Pons (tissue), 1 donor: ENCODE results near the gene HSPA5.
"Not testable (repeated sequence)": the region's sequence is repeated elsewhere in the genome, so short reads cannot be mapped to it uniquely, and the experiment has no call there.

ENCODE experiments used
- DNase-seq: peaks from one replicate; pipeline ENCODE4 v3.0.0-alpha.2; 2016; ENCODE audit warnings: low spot score

HSPA5 gene

GRCh38 chr9:125241863-125242739, 958 bp upstream of the HSPA5 start:
- DNase-seq = peak; percentile 24

GRCh38 chr9:125240649-125240999, 519 bp downstream of the HSPA5 start:
- DNase-seq = no peak

- DNase-seq = no peak
Measured at GRCh38 chr9:125239631-125240597, 1.2 kb downstream of the HSPA5 start.

GRCh38 chr9:125238915-125239446, 2.2 kb downstream of the HSPA5 start:
- DNase-seq = no peak

- DNase-seq = no peak
Measured at GRCh38 chr9:125238127-125238914, 2.8 kb downstream of the HSPA5 start.

- not testable (repeated sequence) for DNase-seq
Measured at GRCh38 chr9:125236520-125237159, 4.5 kb downstream of the HSPA5 start.

GRCh38 chr9:125235804-125236519, 5.2 kb downstream of the HSPA5 start:
- no peak for DNase-seq

GRCh38 chr9:125234099-125234498, 7.0 kb downstream of the HSPA5 start:
- DNase-seq = not testable (repeated sequence)

- no peak for DNase-seq
Measured at GRCh38 chr9:125233678-125234077, 7.5 kb downstream of the HSPA5 start.

GRCh38 chr9:125227761-125228160, 13.4 kb downstream of the HSPA5 start:
- DNase-seq = peak; percentile 30

GRCh38 chr9:125224858-125225257, 16.3 kb downstream of the HSPA5 start:
- DNase-seq = not testable (repeated sequence)

GRCh38 chr9:125218621-125219020, 22.5 kb downstream of the HSPA5 start:
- DNase-seq = no peak

GRCh38 chr9:125214186-125214585, 27.0 kb downstream of the HSPA5 start:
- DNase-seq = no peak

- no peak for DNase-seq
Measured at GRCh38 chr9:125204477-125204876, 36.7 kb downstream of the HSPA5 start.

- DNase-seq = no peak
Measured at GRCh38 chr9:125202846-125203618, 38.1 kb downstream of the HSPA5 start.

GRCh38 chr9:125200216-125201047, 40.7 kb downstream of the HSPA5 start, which contains the start of gene RABEPK:
RABEPK (plus strand) TSS chr9:125200542; CDS start chr9:125203014, 2,472 bp downstream.
- DNase-seq = peak; percentile 93

GRCh38 chr9:125195591-125195990, 45.6 kb downstream of the HSPA5 start:
- not testable (repeated sequence) for DNase-seq

- not testable (repeated sequence) for DNase-seq
Measured at GRCh38 chr9:125194466-125194865, 46.7 kb downstream of the HSPA5 start.
